Measurements from ENCODE around the gene XRRA1. TPM values are rescaled to one million over a fixed set of nuclear protein-coding genes. Genes with fewer than 3 reads are reported as not detected.

Gene XRRA1
- total and polyA plus RNA-seq, 2 of the 4 experiments (the other 2 are of a cell fraction), result 5.4 to 6.3 TPM

- H2BK120ac ChIP-seq (ENCODE audit: low read depth, low read length), result no peak overlapping the region
Measured at GRCh38 chr11:74989260-74989638, 40.4 kb upstream of the XRRA1 start.

More at GRCh38 chr11:74989260-74989638, 40.4 kb upstream of the XRRA1 start:
- dilution Hi-C loops (cut with HindIII; ENCODE audit: low sequenced_read_pairs, unreplicated experiment) (no loop called here), intact Hi-C loops (cut with micrococcal nuclease) (loop anchor here (2.0 kb wide), 1 partner anchor 40 kb away; the partner anchor contains the start of genes SPCS2 and XRRA1), in situ Hi-C loops (cut with MboI; ENCODE audit: low sequenced_read_pairs) (no loop called here)
- Histone ChIP-seq H3K27me3 (ENCODE audit: control insufficient read depth, insufficient read depth, low read length) (no peaks in the 10 kb centered on the region), H3K23ac (ENCODE audit: low read depth, low read length) (peak overlapping the region; percentile 83), H3K9me1 (ENCODE audit: insufficient read depth, low read length) (0 out of 2 replicates have a peak, but pooled peaks cover 3% of the 10 kb centered on the region), H3K36me3 (ENCODE audit: control insufficient read depth, insufficient read depth, low read length) (no peaks in the 10 kb centered on the region), H4K8ac (ENCODE audit: low read depth in 2 of 2, low read length in 2 of 2) (peak overlapping the region; percentile 7 to 46; a peak in 2 of 4 replicates), H3K18ac (ENCODE audit: low read depth, low read length) (no peak overlapping the region; the same call in 1 of the 2 replicates), H4K5ac (ENCODE audit: low read depth, low read length) (no peak overlapping the region), H3K14ac (replicated peaks; ENCODE audit: low read depth, low read length) (peak overlapping the region; percentile 30; the same call in 1 of the 2 replicates), H2AFZ (replicated peaks; ENCODE audit: low read length, poor library complexity) (peak overlapping the region; percentile 94), H3K27ac (ENCODE audit: insufficient read depth, low read length) (peak overlapping the region; percentile 39; the same call in 1 of the 2 replicates), H2AK9ac (replicated peaks; ENCODE audit: low read depth, low read length, poor library complexity) (no peak overlapping the region), H3K4ac (ENCODE audit: low read depth, low read length) (peak overlapping the region; percentile 24; the same call in 1 of the 2 replicates), H2BK20ac (ENCODE audit: low read depth, low read length) (no peak overlapping the region), H3K4me3 (ENCODE audit: insufficient read depth, low read depth, low read length) (peak overlapping the region; percentile 87), H3K56ac (ENCODE audit: extremely low read depth, insufficient read depth, low read length) (peak overlapping the region; percentile 42; the same call in 1 of the 2 replicates), H2BK5ac (ENCODE audit: low read depth, low read length, poor library complexity, severe bottlenecking) (no peak overlapping the region), H4K20me1 (ENCODE audit: insufficient read depth, low read length) (no peaks in the 10 kb centered on the region), H3K4me1 (ENCODE audit: control insufficient read depth, insufficient read depth, low read length) (no peaks in the 10 kb centered on the region), H4K91ac (ENCODE audit: insufficient read depth, low read depth, low read length) (0 out of 2 replicates have a peak overlapping the region, but pooled peaks have one; percentile 6), H3K79me1 (ENCODE audit: low read depth in 1 of 2, low read length in 2 of 2) (peaks cover 10 to 19% of the 10 kb centered on the region in 2 experiments), H3K9me3 (ENCODE audit: control insufficient read depth, insufficient read depth, low read length) (no peaks in the 10 kb centered on the region), H3K4me2 (ENCODE audit: low read depth, low read length) (peak overlapping the region; percentile 85), H2BK15ac (ENCODE audit: low read depth, low read length) (no peak overlapping the region), H2AK5ac (ENCODE audit: low read depth, low read length) (no peak overlapping the region), H3K9ac (ENCODE audit: low read depth, low read length) (peak overlapping the region; percentile 60)
- CTCF ChIA-PET, result interaction anchor here (0.6 kb wide), 1 partner anchor 24 kb away, joined by 3 read pairs; no protein-coding TSS in a partner anchor
- DNase-seq (peak; percentile 10), ATAC-seq (ENCODE audit: low read depth) (0 out of 2 replicates have a peak, but pooled peaks have one; percentile 3)
- no peak for TF ChIP-seq RCOR1 (IDR thresholded peaks at IDR 0.05; ENCODE audit: insufficient replicate concordance, low read length)
- TF ChIP-seq MXI1 (IDR thresholded peaks at IDR 0.05; ENCODE audit: borderline replicate concordance, low read depth, low read length), result 0 out of 2 replicates have a peak, but pooled peaks have one; percentile 1
- TF ChIP-seq, protein P1, sequence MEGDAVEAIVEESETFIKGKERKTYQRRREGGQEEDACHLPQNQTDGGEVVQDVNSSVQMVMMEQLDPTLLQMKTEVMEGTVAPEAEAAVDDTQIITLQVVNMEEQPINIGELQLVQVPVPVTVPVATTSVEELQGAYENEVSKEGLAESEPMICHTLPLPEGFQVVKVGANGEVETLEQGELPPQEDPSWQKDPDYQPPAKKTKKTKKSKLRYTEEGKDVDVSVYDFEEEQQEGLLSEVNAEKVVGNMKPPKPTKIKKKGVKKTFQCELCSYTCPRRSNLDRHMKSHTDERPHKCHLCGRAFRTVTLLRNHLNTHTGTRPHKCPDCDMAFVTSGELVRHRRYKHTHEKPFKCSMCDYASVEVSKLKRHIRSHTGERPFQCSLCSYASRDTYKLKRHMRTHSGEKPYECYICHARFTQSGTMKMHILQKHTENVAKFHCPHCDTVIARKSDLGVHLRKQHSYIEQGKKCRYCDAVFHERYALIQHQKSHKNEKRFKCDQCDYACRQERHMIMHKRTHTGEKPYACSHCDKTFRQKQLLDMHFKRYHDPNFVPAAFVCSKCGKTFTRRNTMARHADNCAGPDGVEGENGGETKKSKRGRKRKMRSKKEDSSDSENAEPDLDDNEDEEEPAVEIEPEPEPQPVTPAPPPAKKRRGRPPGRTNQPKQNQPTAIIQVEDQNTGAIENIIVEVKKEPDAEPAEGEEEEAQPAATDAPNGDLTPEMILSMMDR (conservative IDR thresholded peaks at IDR 0.05; ENCODE audit: low read depth, low read length), result no peak
- WGBS, 2 experiments (ENCODE audit: extremely low coverage in 2 of 2, insufficient read length in 1 of 2), result 20% methylated on average over 1 of the region's 8 CpGs; no CpG with 5 or more reads in 1 of the 2 experiments
- POLR2A ChIA-PET (ENCODE audit: unreplicated experiment), result no interaction called here
- BruUV-seq (replicated peaks), result no TSS peak
